HG03442 (cell line): ENCODE results near the gene CHRD.

Experiments
- ATAC-seq: cut with Tn5 transposase; IDR thresholded peaks from one replicate; pipeline ENCODE4 v1.9.1; 2021; ENCODE audit warnings: mild to moderate bottlenecking, moderate library complexity; ENCODE audit not compliant: unreplicated experiment

The CHRD gene

DNA sequence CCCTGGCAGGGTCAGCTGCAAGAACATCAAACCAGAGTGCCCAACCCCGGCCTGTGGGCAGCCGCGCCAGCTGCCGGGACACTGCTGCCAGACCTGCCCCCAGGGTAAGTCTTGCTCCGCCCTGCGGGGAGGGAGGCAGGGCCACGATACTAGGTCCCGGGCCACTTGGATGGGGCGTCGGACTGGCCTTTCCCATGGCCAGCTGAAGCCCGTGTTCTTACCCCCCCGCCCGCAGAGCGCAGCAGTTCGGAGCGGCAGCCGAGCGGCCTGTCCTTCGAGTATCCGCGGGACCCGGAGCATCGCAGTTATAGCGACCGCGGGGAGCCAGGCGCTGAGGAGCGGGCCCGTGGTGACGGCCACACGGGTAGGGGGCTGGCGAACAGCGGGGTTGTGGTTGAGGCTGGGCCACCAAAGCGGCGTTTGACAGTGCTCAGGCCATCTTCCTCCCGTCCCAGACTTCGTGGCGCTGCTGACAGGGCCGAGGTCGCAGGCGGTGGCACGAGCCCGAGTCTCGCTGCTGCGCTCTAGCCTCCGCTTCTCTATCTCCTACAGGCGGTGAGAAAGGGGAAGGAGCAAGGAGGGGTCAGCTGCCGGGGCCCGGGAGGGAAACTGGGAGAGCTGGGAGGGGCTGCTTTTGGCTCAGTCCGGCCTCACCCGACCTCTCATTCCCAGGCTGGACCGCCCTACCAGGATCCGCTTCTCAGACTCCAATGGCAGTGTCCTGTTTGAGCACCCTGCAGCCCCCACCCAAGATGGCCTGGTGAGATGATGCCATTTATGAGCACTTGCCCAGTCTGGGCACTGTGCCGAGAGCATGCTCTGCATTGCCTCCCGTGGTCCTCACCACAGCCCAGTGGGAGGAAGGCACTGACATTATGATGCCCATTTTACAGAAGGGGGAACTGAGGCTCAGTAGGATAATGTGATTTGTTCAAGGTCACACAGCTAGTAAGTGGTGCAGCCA lies 1.7 kb downstream of the CHRD start:
- ATAC-seq: no peak

- no peak for ATAC-seq
Measured at GRCh38 chr3:184382326-184383032, 2.6 kb downstream of the CHRD start.

- no peak for ATAC-seq
Measured at GRCh38 chr3:184383033-184383740, 3.3 kb downstream of the CHRD start.

- ATAC-seq: no peak
Measured at GRCh38 chr3:184384342-184384741, 4.5 kb downstream of the CHRD start.

DNA sequence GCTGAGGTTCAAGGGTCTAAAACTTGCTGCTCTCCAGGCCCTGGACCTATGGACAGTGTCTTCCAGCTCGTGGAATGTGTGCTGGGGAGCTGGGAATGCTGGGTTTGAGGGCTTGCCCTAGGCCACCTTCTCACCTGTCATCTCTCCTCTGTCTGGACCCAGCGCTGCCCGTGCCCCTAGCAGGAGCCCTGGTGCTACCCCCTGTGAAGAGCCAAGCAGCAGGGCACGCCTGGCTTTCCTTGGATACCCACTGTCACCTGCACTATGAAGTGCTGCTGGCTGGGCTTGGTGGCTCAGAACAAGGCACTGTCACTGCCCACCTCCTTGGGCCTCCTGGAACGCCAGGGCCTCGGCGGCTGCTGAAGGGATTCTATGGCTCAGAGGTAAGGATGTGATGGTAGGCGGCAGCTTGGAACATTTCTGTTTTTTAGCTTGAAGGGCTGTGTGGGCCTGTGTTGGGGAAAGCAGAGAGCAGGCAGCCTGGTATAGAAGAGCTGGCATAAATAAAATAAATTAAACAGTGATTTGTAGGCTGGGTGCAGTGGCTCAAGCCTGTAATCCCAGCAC lies 5.1 kb downstream of the CHRD start:
- ATAC-seq: no peak

DNA sequence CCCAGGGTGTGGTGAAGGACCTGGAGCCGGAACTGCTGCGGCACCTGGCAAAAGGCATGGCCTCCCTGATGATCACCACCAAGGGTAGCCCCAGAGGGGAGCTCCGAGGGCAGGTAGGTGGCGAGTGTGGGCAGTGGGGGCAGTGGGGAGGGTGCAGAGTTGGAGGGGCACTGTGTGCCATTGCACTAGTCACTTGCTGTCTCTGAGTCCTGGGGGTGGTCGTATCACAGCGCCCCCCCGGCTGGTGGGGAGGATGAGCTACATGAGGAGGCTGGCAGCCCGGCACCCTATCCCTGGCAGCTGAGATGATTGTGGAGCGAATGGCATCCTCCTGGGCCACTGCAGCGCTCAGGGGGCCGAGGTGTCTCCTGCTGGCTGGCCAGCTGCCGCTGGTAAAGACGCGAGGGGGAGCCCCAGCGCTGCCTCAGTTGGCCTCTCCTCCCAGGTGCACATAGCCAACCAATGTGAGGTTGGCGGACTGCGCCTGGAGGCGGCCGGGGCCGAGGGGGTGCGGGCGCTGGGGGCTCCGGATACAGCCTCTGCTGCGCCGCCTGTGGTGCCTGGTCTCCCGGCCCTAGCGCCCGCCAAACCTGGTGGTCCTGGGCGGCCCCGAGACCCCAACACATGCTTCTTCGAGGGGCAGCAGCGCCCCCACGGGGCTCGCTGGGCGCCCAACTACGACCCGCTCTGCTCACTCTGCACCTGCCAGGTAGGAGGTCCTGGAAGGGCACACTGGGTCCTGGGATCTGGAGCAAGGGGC lies 6.4 kb downstream of the CHRD start:
- ATAC-seq: no peak

GRCh38 chr3:184387174-184387714 lies 7.4 kb downstream of the CHRD start:
- ATAC-seq: no peak

DNA sequence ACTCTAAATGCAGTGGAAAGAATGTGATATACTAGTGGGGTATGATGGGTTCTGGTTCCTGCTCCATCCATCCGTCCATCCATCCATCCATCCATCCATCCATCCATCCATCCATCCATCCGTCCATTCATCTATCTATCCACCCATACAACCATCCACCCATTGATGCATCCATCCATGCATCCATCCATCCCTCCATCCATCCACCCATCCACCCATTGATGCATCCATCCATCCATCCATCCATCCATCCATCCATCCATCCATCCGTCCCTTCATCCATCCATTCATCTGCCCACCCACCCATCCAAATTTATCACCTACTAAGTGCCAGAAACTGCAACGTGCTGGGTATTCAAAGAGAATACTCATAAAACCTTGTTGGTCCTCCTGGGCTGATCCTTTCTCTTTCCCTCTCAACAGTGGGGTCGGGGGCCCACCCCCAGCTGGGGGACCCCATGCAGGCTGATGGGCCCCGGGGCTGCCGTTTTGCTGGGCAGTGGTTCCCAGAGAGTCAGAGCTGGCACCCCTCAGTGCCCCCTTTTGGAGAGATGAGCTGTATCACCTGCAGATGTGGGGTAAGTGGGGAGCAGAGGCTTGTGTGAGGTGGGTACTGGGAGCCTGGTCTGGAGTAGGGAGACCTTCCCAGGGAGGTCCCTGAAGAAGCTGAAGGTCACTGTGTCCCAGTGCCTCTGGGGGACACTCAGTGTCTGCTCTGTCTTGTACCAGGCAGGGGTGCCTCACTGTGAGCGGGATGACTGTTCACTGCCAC lies 8.5 kb downstream of the CHRD start:
- ATAC-seq: no peak

DNA sequence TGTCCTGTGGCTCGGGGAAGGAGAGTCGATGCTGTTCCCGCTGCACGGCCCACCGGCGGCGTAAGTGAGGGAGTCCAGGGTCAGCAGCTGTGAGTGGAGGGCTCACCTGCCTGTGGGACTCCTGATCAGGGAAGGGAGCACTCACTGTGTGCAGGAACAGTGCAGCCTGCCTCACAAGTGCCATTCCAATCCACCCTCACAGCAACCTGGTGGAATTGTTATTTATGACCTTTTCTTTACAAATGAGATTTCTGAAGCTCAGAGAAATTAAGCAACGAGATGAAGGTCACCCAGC lies 9.0 kb downstream of the CHRD start:
- no peak for ATAC-seq

- ATAC-seq: no peak
Measured at GRCh38 chr3:184389384-184389783, 9.5 kb downstream of the CHRD start.

- ATAC-seq: no peak
Measured at GRCh38 chr3:184389935-184390528, 10.2 kb downstream of the CHRD start.

GRCh38 chr3:184391266-184391665 lies 11.4 kb downstream of the CHRD start:
- ATAC-seq: no peak

- ATAC-seq: no peak
Measured at GRCh38 chr3:184395320-184395660, 15.4 kb downstream of the CHRD start.

DNA sequence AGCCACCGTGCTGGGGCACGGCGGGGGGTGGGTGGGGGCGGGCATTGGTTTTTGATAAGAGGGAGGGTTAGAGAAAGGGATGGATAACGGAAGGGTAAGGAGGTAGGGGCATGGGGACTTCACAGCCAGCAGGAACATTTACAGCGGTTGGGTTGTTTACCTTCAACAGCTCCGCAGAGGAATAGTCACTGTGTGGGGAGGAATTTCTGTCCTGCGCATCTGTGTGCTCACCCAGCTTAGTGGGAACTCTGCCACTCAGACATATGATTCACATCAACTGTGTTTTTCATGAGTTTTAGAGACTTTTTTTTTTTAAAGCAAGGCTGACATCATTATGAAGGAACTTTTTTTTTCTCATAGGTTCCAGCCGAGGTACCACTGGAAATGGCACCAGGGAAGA lies 19.6 kb downstream of the CHRD start:
- no peak for ATAC-seq

DNA sequence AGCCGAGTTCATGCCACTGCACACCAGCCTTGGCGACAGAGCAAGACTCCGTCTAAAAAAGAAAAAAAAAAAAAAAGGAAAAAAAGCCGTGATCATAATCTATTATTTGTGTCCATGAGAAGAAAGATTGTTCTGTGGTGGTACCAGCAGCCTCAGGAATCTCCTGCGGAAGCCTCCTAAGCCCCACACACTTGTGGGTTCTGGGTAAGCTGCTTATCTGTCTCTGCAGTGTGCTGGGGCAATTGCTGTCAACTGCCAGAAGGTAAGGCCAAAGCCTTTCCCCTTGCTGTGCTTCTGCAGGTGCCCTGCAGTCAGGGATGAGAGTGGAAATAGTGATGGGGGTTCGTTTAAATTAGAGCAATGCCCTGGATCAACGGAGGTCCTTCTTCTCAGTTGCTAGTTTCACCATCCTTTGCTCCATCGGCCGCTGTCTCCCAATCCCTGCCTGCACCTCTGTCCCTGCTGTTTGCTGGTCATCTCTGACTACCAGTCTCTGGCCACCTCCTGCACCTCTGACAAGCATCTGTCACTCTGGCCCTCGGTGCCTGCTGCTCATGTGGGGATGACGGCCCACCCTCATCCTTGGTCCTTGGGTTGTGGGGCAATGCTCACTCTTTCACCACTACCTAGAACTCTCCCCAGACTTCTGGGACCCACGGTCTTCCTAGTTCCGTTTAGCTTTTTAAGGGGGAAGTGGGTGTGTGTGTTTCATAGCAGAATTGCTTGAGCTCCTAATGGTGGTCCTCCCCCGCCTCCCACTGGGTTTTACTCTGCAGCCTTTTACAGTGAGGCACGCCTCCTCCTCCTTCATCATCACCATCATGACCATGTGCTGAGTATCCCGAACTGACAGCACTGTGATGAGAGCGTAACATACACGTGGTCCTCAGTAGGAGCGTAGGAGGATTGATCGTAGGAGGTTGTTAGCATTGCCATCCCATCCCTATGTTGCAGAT lies 25.5 kb downstream of the CHRD start:
- ATAC-seq: no peak

- ATAC-seq: no peak
Measured at GRCh38 chr3:184409331-184409926, 29.6 kb downstream of the CHRD start.

- no peak for ATAC-seq
Measured at GRCh38 chr3:184409946-184410500, 30.2 kb downstream of the CHRD start.
